HG03025 (cell line): ENCODE results near the gene NTRK3.
"Not testable (repeated sequence)": the region's sequence is repeated elsewhere in the genome, so short reads cannot be mapped to it uniquely, and the experiment has no call there.

ENCODE experiments used
- ATAC-seq: cut with Tn5 transposase; IDR thresholded peaks from one replicate; pipeline ENCODE4 v1.9.1; 2021; ENCODE audit warnings: mild to moderate bottlenecking, moderate library complexity; ENCODE audit not compliant: unreplicated experiment, low FRiP score

NTRK3 gene

GRCh38 chr15:88083811-88084760 lies 172.5 kb downstream of the NTRK3 start:
- no peak for ATAC-seq

DNA sequence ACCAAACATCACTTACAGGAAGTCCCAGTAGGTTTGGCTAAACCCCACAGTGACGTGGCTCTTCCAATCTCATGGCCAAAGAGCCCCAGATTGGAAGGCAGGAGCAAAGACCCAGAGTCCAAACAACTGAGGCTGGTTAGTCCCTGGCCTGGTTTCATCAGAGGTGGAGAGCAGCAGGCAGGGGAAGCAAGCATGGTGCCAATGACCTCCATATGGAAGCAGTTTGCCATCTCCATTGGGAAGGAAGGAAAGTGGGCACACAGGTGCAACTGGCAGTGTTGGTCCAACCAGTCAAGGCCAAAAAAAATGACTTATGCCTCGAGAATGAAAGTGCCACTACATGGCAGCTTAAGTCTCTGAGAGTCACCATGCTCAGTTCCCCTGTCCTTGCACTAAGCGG lies 175.9 kb downstream of the NTRK3 start:
- ATAC-seq: no peak

DNA sequence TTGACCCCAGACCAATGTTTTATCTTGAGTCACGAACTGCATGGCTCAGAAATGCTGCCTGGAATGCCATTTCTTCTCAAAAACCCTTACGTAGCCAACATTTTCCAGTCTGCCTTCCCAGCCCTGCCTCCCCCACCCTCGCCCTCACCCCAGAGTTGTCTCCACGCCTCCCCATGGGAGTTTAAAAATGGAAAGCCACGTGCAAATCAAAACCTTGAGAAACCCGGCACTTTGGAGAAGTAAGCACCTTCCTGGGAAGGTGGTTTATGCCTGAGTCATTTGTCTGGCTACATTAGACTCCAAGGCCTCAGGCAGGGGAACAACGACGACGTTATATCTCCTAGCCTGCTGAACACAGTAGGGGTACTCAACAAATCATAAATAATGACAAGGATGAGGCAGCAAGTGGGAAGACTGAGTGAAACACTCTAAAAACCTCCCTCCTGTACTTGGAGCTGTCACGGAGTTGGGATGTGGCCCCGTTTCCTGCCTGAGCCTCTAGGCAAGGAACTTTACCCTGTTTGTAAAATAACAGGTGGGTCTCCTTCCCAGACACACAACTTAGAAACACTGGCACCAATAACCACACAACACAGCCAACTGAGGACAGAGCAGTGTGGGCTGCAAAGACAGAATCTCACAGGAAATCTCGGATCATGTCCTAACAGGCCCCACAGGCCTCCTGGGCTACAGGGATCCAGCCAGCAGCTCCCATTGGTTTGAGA lies 179.1 kb downstream of the NTRK3 start:
- no peak for ATAC-seq

GRCh38 chr15:88076328-88076727 lies 180.2 kb downstream of the NTRK3 start:
- no peak for ATAC-seq

DNA sequence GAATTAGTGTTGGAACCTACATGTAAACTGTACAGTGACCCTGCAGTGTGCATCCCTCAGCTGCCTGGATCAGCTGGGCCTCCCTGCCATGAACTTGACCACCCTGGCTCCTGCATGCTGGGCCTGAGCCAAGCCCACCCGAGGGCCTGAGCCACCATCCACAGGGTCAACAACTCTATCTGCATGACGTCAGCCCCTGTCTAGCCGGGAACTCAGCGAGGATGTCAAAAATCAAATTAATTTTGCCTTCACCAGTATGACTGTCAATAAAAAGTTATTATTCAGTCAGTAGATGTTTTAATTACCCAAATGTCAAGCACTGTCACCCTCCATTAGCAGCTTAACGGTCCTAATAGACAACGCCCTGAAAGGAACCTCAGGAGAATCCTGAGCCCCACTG lies 181.4 kb downstream of the NTRK3 start:
- ATAC-seq: no peak

DNA sequence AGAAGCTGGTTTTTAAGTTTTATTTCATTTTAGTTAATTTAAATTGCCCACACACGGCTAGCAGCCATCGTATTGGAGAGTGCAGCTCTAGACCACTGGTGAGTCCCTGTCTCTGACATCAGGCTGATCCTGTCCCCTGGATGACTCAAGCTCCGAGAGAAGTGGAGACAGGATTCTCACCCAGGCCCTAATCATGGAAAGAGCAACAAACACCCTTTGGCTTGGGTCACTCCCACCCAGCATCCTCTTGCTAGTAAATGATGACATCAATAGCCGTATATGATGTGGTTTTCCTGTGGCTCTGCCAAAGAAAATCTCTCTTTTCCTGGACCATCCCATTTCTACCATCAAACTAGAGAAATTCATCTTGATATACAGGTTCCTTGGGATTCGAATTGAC lies 182.2 kb downstream of the NTRK3 start:
- ATAC-seq: no peak

DNA sequence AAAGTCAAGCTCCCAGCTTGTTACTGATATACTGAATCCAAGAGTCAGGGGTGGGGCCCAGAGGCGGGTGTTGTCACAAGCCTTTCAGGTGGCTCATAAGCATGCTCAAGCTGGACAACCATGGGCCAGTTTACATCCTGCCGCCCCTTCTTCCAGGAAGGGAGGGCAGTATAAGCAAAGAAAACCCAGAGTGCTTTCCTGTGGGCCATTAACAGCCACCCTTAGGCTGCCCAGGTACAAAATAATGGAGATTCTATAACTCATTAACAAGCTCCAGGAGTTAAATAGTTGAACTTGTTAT lies 183.2 kb downstream of the NTRK3 start:
- no peak for ATAC-seq

GRCh38 chr15:88072598-88073390 lies 183.7 kb downstream of the NTRK3 start:
- no peak for ATAC-seq

DNA sequence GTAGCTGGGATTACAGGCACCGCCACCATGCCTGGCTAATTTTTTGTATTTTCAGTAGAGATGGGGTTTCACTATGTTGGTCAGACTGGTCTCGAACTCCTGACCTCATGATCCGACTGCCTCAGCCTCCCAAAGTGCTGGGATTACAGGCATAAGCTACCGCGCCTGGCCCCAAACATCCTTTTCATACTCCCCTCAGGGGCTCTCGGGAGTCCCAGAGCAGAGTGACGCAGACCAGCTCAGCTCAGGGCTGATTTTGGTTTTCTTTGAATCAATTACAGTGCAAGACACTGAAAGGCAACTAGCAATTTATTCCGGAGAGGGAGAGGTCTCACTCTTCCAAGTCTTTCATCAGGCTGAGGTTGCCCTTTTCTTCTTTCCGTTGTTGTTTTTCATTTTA lies 184.4 kb downstream of the NTRK3 start:
- not testable (repeated sequence) for ATAC-seq

- no peak for ATAC-seq
Measured at GRCh38 chr15:88071141-88071540, 185.4 kb downstream of the NTRK3 start.

DNA sequence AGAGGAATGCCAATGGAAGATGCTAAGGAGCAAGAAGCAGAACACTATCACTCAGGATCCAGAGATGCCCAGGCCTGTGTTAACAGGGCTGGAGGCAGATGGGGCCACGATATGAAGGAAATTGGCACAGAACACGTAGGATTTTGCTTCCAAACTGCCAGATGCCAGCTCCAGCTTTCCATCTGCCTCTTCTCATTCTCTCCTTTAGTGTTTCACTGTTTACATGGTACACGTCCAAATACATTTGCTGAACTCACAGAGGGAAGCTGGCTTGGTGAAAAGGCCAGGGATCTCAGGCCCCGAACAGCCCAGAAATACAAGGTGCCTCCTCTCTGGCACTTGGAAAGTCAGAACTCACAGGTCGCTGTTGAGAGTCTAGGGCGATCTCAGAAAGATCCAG lies 187.0 kb downstream of the NTRK3 start:
- no peak for ATAC-seq

GRCh38 chr15:88067331-88067685 lies 189.2 kb downstream of the NTRK3 start:
- no peak for ATAC-seq

GRCh38 chr15:88066636-88067330 lies 189.8 kb downstream of the NTRK3 start:
- no peak for ATAC-seq

- no peak for ATAC-seq
Measured at GRCh38 chr15:88061452-88061851, 195.1 kb downstream of the NTRK3 start.

DNA sequence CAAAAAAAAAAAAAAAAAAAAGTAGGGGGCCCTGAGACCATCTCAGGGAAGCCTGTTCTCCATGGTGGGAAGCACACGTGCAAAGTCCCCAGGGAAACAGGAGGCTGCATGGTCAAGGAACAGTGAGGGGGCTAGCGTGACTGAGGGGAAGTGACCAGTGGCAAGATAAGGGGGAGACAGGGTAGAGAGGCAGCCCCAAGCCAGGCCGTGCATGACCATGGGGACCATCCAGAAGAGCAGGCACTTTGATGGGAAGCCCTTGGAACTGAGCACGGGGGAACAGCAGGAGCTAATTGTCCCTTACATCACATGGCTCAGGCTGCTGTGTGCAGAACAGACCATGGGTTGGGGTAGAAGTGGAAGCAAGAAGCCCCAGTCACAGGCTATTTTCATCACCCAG lies 196.2 kb downstream of the NTRK3 start:
- no peak for ATAC-seq

DNA sequence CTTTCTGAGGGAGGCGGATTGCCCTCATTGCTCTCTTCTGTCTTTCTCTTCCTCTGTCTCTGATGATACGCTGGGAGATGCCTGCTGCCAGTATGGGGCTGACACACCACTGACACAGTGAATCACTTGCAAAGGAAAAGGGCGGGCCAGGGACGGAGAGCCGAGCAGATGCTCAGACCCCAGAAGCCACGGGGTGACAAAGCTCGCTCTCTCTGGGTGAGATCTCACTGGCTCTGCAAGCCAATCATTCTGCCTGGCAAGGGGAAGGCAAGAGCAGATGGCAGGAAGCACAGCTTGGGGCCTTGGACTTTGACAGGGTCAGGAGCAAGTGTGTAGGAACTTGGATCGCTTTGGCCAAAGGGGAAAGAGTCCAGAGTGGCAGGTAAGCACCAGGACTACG lies 198.7 kb downstream of the NTRK3 start:
- no peak for ATAC-seq

DNA sequence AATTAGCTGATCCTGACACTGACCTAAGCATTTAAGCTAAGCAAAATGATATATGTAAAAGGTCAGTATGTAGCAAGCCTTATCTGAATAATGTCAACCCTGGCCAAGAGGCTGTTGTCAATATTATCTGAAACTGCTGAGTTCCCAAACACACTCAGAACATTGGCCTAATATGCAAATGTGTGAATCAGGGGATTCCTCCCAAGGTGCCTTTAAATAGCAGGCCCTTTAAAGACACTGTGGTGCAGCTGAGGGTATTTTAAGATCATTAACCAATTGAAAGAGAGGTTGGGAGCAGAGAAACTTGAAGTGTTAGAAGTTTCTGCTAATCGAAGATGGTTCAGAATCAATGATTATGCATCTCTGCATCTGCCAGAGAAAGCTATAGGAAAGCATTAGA lies 207.0 kb downstream of the NTRK3 start:
- ATAC-seq: no peak

DNA sequence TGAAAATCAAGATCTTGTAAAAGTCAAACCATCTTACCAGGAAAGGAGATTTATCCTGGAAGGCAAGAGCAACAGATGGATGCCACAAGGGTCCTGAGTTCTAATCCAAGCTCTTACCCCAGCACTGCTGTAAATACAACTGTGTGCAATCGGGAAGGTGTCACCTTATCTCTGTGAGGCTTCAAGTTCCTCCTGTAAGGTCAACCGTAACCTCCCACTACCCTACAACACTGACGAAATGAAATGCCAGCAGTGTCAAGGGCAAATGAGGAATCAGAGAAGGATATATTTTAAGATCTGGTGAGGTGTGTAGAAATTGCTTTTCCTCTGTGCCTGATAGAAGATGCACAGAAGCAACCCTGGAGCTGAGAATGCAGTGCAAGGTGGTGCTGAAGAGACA lies 207.8 kb downstream of the NTRK3 start:
- ATAC-seq: no peak

- ATAC-seq: no peak
Measured at GRCh38 chr15:88048237-88048636, 208.3 kb downstream of the NTRK3 start.

DNA sequence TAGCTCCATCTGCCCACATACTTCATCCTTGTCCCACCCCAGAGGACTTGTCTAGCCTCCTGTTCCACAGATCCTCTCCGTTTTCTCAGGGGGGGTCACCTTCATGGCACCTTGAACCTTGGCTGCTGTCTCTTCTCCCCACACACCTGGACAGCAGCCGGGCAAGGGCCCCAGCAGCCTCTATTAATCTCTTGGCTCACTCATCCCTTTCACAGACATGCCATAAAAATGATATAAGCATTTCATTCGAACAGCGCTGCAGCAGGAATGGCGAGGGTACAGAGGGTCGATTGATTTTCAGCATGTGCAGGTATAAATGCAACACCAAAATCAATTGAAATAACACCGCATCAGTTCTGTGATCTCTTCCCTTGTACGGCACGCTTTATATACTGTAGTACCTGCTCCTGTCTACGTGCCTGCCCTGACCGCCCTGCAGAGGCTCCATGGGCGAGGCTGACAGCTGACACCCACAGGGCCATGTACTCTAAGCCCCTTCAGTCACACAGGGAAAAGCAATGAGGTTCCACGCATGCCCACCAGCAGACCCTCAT lies 209.9 kb downstream of the NTRK3 start:
- no peak for ATAC-seq
